GM18861 (cell line): ENCODE results near the gene DBNDD1.
"Not testable (repeated sequence)": the region's sequence is repeated elsewhere in the genome, so short reads cannot be mapped to it uniquely, and the experiment has no call there.

ENCODE experiments used
- ATAC-seq: cut with Tn5 transposase; IDR thresholded peaks from one replicate; pipeline ENCODE4 v1.9.1; 2021; ENCODE audit not compliant: unreplicated experiment

Gene DBNDD1

GRCh38 chr16:90012991-90013745 lies 6.1 kb downstream of the DBNDD1 start:
- ATAC-seq = no peak

DNA sequence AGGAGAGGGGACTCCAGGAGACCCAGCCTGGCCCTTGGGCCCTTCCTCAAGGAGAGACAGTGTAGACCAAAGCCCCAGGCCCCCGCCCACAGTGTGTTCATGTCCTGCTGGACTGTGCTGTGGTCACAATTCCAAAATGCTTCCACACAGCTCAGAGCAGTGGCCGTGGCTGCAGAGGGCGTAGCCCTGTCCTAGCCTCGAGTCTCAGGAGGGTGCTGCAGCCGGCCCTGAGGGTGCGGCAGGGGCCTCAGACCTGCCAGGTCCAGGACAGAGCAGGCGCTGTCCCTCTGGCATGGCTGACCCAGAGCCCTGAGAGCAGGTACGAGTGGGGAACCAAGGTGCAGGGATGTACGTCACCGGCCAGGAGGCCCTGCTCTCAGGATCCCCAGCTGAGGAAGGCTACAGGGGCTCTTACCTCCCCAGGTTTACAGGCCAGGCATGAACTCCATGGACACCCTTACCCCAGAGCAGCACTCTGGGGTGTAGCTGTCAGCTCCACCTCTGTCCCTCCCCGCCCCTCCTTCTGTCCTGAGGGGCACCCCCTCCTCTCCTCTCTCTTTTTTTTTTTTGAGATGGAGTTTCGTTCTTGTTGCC lies 7.3 kb downstream of the DBNDD1 start:
- no peak for ATAC-seq

- no peak for ATAC-seq
Measured at GRCh38 chr16:90011508-90011819, 7.8 kb downstream of the DBNDD1 start.

DNA sequence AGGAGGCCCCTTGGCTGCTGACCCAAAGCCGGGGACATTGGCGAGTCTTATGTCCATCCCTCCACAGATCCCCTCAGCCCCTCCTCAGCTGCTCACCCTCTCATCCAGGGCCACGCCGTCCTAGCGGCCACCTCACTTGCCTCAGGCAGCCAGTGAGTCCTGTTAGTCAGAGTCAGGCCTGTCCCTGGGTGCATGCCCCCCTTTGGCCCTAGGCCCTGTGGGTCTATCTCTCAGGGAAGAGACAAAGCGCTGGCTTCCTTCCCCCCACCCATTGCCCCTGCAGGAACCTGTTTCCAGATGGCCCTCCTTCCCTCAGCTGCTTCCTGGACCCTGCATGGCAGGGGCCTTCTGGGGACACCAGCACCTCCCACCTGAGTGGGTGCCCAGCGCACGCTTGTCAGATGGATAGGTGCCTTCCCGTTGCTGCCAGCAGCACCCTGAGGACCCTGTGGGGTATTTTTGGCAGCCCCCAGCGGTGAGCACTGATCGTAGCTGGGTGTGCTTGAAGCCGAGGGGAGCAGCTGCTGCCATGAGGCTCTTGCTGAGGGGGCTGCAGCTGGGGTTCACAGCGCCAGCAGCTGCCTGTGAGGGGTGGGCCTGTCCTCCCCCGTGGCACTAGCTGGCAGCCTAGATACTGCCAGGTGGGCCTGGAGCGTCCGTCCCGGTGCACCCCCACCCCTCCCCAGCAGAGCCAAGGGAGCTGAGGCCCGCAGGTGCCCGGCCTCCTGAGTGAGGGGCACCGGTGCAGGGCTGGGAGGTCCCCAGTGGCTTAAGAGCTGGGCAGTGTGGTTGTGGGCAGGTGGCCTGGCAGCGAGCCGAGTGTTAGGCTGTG lies 8.4 kb downstream of the DBNDD1 start:
- ATAC-seq = no peak

DNA sequence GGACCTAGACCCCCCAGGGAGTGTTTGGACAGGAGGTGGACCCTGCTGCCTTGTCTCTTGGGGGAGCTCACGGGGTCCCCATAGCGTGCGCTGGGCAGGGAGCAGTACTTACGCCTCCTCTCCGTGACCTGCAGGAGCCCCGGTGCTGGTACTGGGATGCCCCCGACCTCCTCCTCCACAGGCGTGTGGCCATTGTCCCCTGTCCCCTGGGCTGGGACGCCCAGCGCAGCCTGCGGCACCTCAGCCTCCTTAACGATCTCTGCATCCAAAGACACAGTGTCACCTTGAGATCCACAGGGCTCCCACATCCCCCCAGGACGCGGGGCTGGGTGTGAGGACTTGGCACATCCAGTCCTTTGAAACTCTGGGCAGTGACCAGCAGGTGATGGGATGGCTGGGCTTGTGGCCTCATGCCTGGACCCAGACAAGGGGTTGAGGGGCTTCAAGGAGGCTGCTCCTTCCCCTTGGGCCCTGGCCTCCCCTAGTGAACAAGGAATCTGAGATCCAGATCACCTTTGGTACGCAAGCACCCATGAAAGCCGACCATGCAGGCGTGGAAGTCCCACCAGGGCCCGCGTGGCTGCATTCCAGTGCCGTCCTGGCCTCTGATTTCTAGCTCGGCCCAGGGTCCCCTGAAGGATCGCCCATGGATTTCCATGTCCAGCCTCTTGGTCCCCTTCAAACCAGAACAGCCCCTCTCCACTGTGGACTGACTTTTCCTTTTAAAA lies 9.9 kb downstream of the DBNDD1 start:
- ATAC-seq = no peak

- ATAC-seq = peak; percentile 58
Measured at GRCh38 chr16:90008708-90009145, 10.5 kb downstream of the DBNDD1 start.

DNA sequence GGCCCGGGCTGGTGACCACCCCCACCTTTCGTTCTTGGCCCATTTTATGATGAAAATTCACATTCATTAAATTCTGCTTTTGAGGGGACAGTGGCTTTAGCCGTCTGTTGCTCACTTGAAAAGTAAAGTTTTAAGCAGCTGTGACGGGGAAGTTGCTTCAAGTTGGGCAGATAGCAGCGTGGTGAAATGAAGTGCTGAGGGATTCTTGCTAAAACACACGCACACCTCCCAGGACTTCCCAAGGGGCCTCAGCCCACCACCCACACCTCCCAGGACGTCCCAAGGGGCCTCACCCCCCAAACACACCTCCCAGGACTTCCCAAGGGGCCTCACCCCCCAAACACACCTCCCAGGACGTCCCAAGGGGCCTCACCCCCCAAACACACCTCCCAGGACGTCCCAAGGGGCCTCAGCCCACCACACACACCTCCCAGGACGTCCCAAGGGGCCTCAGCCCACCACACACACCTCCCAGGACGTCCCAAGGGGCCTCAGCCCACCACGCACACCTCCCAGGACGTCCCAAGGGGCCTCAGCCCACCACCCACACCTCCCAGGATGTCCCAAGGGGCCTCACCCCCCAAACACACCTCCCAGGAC lies 11.5 kb downstream of the DBNDD1 start:
- ATAC-seq = not testable (repeated sequence)

DNA sequence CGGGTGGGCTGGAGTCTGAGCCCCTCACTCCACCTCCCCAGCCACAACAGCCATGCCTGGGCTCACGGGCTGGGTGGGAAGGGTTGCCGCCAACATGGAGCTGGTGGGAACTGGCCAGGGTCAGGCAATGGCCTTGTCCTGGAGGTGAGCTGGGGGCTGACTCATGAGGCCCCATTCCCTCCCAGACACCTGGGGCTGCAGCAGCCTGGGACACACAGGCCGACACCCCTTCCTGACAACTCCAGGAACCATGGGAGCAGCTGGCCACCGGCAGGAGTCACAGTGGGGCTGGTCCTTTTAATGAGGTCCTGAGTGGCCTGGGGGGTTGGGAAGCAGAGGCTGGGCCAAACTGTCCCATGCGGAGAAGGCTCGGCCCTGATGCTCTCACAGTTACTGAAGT lies 12.2 kb downstream of the DBNDD1 start:
- ATAC-seq = no peak

DNA sequence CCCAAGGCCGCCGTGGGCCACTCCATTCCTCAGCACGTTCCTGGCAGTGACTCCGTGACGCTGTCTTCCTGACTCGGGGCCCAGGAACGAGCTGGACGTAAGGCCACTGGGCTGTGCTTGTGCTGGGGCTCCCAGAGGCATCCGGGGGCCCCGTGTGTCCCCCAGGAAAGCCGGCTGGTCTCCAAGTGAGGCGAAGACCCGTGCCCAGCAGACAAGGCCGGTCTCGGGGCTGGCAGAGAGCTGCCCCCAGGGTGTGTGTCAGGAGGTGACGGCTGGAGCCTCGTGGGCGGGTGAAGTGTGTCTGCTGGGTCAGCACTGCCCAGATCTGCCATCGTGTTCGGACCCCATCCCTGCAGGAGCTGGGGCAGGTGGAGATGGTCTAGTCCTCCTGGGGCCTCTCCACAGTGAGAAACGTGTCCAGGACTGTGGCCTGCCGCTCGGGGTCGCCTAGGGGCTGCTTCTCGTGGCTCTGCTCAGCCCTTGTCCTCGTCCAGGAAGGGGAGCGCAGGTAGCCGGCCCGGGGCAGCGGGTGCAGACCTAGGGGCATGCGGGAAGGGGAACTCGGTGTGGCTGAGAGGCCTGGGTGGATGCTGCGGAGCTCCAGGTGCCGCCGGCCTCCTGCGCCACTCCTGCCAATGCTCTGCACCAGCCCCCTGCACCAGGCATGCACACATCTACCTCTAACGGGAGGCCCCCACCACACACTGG lies 13.1 kb downstream of the DBNDD1 start:
- no peak for ATAC-seq

DNA sequence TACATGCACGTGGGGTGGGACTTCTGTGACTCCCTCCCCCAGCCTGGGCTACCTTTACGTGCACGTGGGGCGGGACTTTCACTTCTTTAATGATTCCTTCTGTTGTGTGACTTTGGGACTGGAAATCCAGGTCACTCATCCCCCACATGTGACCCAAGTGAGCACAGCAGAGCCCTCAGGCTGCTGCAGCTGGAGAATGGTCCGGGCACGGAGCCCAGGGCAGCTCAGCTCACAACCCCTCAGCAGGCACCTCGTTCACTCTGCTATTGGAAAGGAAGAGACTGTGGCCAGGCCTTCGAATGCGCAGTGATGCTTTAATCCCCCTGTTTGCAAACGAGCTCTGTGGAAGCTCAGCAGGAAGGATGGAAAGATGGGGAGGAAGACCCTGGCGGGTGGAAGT lies 14.7 kb downstream of the DBNDD1 start:
- ATAC-seq = no peak

DNA sequence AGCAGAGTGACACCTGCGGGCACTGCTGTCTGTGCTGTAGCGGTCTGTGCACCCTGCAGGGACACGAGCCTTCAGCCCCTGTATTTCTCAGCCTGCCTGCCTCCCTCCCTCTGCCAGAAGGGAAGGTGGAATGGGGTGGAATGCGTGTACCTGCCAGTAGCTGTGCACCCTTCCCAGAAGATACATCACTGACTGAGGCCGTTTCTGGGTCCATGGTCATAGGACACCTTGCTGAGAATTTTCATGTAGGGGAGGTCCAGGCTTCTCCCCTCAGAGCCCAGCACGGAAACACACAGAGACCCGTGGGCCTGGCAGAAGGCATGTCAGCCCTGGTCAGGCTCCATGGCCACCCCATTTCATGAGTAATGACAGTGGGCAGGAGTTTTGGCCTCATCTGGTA lies 16.5 kb downstream of the DBNDD1 start:
- no peak for ATAC-seq

- ATAC-seq = no peak
Measured at GRCh38 chr16:90001761-90002503, 17.3 kb downstream of the DBNDD1 start.

DNA sequence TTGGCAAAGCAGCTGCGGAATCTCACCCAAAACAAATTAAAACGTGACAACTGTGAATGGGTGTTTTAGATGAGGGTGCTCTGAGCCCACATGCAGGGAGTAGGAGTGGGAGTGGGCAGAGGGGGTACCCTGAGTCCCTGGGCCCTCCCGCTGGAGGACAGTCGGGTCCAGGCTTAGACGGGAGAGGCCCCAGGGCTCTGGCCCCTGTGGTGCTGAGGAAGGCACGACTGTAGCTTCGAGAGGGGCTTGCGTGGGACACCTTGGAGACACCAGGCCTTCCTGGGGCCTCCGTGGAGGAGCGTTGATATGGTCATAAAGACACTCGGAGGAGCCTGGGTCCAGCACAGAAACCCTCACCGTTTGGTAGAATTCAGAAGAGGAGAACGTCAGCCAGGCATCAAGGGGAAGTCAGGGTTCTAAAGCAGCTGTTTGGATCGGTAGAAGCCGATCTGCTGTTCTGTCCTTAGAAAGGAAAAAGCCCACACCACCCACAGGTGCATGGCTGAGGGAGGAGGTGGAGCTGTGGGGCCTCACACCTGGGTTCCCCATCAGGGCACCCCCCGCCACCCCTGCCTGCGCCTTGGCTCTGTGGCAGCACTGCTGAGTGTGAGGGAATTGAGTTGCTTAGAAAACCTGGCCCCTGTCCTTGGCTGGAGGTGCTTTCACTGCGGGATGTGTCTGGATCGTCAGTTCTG lies 18.4 kb downstream of the DBNDD1 start:
- no peak for ATAC-seq

DNA sequence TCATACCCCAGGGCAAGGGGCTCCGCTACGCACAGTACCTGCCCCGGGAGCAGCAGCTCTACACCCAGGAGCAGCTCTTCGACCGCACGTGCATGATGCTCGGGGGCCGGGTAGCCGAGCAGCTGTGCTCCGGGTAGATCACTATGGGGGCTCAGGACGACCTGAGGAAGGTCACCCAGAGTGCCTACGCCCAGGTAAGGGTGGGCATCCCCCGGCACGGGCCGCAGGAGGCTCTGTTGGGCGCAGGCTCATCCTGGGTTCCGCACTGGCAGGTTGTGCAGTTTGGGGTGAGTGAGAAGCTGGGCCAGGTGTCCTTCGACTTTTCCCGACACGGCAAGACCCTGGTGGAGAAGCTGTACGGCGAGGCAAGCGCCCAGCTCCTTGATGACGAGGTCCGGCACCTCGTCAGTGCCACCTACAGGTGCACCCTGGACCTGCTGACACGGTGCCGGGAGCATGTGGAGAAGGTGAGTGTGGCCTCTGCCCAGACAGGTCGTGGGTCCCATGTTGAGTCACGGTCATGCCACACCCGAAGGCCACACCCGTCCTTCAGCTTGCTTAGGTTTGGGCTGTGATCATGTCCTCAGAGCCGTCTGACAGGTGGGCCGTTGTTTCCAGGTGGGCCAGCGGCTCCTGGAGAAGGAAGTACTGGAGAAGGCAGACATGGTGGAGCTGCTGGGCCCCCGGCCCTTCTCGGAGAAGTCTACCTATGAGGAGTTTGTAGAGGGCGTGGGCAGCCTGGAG lies 19.3 kb downstream of the DBNDD1 start:
- no peak for ATAC-seq

GRCh38 chr16:89996178-89996489 lies 23.1 kb downstream of the DBNDD1 start:
- no peak for ATAC-seq

DNA sequence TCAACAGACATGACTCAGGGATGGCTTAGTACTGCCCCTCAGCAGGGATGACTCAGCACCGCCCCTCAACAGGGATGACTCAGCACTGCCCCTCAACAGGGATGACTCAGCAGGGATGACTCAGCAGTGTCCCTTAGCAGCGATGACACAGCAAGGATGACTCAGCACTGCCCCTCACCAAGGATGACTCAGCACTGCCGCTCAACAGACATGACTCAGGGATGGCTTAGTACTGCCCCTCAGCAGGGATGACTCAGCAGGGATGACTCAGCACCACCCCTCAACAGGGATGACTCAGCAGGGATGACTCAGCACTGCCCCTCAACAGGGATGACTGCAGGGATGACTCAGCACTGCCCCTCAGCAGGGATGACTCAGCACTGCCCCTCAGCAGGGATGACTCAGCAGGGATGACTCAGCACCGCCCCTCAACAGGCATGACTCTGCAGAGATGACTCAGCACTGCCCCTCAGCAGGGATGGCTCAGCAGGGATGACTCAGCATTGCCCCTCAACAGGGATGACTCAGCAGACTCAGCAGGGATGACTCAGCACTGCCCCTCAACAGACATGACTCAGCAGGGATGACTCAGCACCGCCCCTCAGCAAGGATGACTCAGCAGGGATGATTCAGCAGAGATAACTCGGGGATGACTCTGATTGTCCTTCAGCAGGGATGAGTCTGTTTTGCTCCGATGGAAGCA lies 23.6 kb downstream of the DBNDD1 start:
- ATAC-seq = not testable (repeated sequence)

GRCh38 chr16:89994721-89995474 lies 24.4 kb downstream of the DBNDD1 start:
- not testable (repeated sequence) for ATAC-seq
